Suprapubic skin (tissue), 4 donors: Measurements from ENCODE around the gene PEAK3. TPM values are rescaled to one million over a fixed set of nuclear protein-coding genes. Genes with fewer than 3 reads are reported as not detected.
A peak's percentile ranks its signal among the peaks of the same experiment; 100 is the strongest.

Source experiments
- DNase-seq, 2 donors: peaks; one replicate each; pipeline ENCODE4 v3.0.0-alpha.2; 2019; ENCODE audit warnings: low spot score in 2 of 2
- H3K27ac ChIP-seq: fragments of 200-600 bp; sonication (generic); one replicate; pipeline ENCODE4 v1.5.1; 2019
- H3K27me3 ChIP-seq: fragments of 200-600 bp; sonication (generic); one replicate; pipeline ENCODE4 v1.5.1; 2019
- H3K36me3 ChIP-seq: fragments of 200-600 bp; sonication (generic); one replicate; pipeline ENCODE4 v1.5.1; 2019
- H3K4me1 ChIP-seq: fragments of 200-600 bp; sonication (generic); one replicate; pipeline ENCODE4 v1.5.1; 2019
- H3K4me3 ChIP-seq: fragments of 200-600 bp; sonication (generic); one replicate; pipeline ENCODE4 v1.5.1; 2019; ENCODE audit warnings: mild to moderate bottlenecking
- H3K9me3 ChIP-seq: fragments of 200-600 bp; sonication (generic); one replicate; pipeline ENCODE4 v1.5.1; 2019
- EP300 ChIP-seq: sonication (generic); formaldehyde crosslinking; IDR thresholded peaks from one replicate; pipeline ENCODE4 v1.6.1; 2017; ENCODE audit warnings: antibody characterized with exemption
- POLR2A ChIP-seq, 2 donors: fragments of 450-650 bp; IDR thresholded peaks; one replicate each; pipeline ENCODE4 v1.6.1; 2017; ENCODE audit warnings: antibody characterized with exemption in 2 of 2, mild to moderate bottlenecking in 2 of 2, moderate library complexity in 2 of 2
- POLR2AphosphoS5 ChIP-seq, 3 donors: sonication (generic); formaldehyde crosslinking; IDR thresholded peaks; one replicate each; pipeline ENCODE4 v1.6.1; 2017; ENCODE audit warnings: antibody characterized with exemption in 3 of 3
- WGBS: methylation state at CpG from one replicate; pipeline ENCODE4 v1.1.5; 2018; 5-methylcytosine and 5-hydroxymethylcytosine counted together
- total RNA-seq, 4 donors: library from RNA; depleted of rRNA; stranded (reverse); fragments of >200 nt; gene quantifications; one replicate each; pipeline ENCODE4 v1.1.0, GENCODE V29; 2016
- TF ChIP-seq, protein P1 (sequence below), 2 donors: fragments of 200-600 bp in 1 of 2; fragments of 450-650 bp in 1 of 2; sonication (generic) in 1 of 2; IDR thresholded peaks; one replicate each; pipeline ENCODE4 v1.5.1; 2016 to 2019; ENCODE audit warnings: antibody characterized with exemption in 2 of 2, mild to moderate bottlenecking in 1 of 2, moderate library complexity in 1 of 2

PEAK3 gene
- total RNA-seq, 4 donors from 2014 or later = 0.55 to 1.4 TPM; not detected in 2

DNA sequence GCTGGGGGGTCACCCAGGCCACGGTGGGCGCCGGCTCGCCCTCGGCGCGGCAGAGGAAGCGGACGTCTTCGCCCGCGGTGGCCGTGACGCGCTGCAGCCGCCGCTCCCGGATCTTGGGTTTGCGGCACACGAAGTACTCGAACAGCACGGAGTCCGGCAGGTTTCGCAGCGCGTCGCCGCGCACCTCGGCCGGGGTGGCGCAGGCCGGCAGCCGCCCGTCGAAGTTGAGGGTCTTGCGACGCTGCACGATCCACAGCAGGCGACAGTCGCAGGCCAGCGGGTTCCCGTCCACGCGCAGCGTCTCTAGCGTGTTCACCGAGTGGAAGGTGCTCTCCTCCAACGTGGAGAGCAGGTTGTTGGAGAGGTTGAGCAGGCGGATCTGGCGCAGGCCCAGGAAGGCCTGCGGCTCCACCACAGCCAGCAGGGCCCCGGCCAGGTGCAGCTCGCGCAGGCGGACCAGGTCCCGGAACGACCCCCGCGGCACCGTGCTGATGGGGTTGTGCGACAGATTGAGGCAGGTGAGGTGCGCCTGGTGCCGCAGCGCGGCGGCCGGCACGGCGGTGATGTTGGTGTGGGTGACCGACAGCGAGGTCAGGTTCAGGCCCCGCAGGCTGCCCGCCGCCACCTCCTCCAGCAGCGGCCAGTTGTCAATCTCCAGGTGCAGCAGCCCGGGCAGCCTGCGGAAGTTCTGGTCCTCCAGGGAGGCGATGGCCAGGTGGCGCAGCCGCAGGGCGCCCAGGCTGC is 8.6 kb upstream of the PEAK3 start:
- 0% methylated on average over 5 of the region's 82 CpGs for WGBS
- H3K27me3 ChIP-seq = peaks cover 52% of the 10 kb centered on the region
- TF ChIP-seq, protein P1, sequence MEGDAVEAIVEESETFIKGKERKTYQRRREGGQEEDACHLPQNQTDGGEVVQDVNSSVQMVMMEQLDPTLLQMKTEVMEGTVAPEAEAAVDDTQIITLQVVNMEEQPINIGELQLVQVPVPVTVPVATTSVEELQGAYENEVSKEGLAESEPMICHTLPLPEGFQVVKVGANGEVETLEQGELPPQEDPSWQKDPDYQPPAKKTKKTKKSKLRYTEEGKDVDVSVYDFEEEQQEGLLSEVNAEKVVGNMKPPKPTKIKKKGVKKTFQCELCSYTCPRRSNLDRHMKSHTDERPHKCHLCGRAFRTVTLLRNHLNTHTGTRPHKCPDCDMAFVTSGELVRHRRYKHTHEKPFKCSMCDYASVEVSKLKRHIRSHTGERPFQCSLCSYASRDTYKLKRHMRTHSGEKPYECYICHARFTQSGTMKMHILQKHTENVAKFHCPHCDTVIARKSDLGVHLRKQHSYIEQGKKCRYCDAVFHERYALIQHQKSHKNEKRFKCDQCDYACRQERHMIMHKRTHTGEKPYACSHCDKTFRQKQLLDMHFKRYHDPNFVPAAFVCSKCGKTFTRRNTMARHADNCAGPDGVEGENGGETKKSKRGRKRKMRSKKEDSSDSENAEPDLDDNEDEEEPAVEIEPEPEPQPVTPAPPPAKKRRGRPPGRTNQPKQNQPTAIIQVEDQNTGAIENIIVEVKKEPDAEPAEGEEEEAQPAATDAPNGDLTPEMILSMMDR (IDR thresholded peaks at IDR 0.05) = no peak
- TF ChIP-seq EP300 = no peak
- no peak for TF ChIP-seq POLR2A (IDR thresholded peaks at IDR 0.05)
- TF ChIP-seq POLR2AphosphoS5 (IDR thresholded peaks at IDR 0.05) = no peak

DNA sequence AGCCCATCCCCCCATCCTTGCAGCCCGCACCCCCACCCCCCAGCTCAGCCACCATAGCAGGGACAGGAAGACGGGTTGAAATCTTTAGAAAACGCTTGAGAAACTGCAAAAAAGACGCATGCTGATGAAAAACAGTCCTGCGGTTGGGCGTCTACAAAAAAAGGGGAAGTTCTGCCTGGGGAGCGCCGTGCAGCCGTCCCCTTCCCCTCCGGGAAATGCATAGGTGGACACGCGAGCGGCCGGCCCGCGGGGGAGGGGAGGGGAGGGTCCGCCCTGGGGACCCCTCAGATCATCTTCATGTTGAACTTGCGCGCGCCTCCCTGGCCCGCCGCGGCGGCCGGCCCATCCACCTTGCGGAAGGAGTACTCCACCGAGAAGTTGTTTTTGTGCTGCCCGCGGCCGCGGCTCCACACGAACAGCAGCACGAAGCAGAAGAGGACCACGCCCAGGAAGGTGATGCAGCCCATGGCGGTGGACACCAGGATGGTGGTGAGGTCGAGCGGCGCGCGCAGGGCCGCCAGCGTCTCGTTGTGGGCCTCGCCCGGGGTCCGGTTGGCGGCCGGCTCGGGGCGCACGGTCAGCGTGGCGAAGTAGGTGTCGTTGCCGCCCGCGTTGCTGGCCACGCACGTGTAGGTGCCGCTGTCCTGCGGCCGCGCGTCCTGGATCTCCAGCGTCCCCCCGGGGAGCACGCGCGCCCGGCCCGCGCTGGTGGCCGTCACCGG is 7.9 kb upstream of the PEAK3 start:
- no peaks in the 10 kb centered on the region for H3K9me3 ChIP-seq
- H3K4me1 ChIP-seq = peaks cover 39% of the 10 kb centered on the region
- peak overlapping the region; percentile 49 for H3K4me3 ChIP-seq
- peaks cover 4% of the 10 kb centered on the region for H3K36me3 ChIP-seq
- peak in 1 of 2 donors; percentile 74 for DNase-seq
- 2% methylated on average over 64 of the region's 74 CpGs for WGBS
- peak overlapping the region; percentile 49 for H3K27ac ChIP-seq
- TF ChIP-seq POLR2A (IDR thresholded peaks at IDR 0.05) = no peak
- no peak for TF ChIP-seq POLR2AphosphoS5 (IDR thresholded peaks at IDR 0.05)
- TF ChIP-seq EP300 = no peak
- TF ChIP-seq, protein P1 (IDR thresholded peaks at IDR 0.05) = no peak
- peaks cover 52% of the 10 kb centered on the region for H3K27me3 ChIP-seq

More for the DNA sequence above, 8.6 kb upstream of the PEAK3 start:
- peak overlapping the region; percentile 49 for H3K27ac ChIP-seq
- peaks cover 42% of the 10 kb centered on the region for H3K4me1 ChIP-seq
- peak overlapping the region; percentile 49 for H3K4me3 ChIP-seq
- no peaks in the 10 kb centered on the region for H3K9me3 ChIP-seq
- no peak for DNase-seq
- H3K36me3 ChIP-seq = peaks cover 4% of the 10 kb centered on the region

DNA sequence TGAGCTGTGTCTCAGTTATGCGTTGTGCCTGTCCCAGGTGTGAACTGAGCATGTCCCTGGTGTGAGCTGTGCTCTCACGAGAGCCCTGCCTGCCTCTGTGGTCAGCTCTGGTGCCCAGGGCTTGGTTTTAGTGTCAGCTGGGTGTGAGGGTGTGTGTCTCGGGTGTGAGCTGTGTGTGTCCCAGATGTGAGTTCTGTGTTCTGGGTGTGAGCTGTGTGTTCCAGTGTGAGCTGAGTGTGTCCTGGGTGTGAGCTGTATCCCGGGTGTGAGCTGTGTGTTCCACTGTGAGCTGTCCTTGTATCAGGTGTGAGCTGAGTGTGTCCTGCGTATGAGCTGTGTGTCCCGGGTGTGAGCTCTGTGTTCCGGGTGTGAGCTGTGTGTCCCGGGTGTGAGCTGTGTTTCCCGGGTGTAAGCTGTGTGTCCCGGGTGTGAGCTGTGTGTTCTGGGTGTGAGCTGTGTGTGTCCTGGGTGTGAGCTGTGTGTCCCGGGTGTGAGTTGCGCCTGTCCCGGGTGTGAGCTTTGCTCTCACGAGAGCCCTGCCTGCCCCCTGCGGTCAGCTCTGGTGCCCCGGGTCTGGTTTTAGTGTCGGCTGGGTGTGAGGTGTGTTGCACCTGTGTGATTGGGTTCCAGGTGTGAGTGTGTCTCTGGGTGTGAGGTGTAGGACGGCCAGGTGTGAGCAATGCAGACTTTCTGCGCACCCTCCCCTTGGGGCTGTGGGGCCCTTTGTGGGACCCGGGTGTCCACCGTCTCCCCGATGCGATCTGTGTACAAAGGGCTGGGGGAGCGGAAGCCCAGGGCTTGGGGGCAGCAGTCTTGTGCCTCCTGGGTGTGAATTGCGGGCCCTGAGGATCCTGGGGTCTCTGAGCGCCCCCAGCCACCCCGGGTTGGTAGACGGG is 7.1 kb upstream of the PEAK3 start:
- WGBS = 42% methylated on average over 7 of the region's 28 CpGs
- H3K36me3 ChIP-seq = peaks cover 4% of the 10 kb centered on the region
- H3K9me3 ChIP-seq = no peaks in the 10 kb centered on the region
- peaks cover 31% of the 10 kb centered on the region for H3K4me1 ChIP-seq
- peak overlapping the region; percentile 49 for H3K27ac ChIP-seq
- TF ChIP-seq, protein P1 (IDR thresholded peaks at IDR 0.05) = no peak
- TF ChIP-seq EP300 = no peak
- TF ChIP-seq POLR2AphosphoS5 (IDR thresholded peaks at IDR 0.05) = no peak
- no peak for TF ChIP-seq POLR2A (IDR thresholded peaks at IDR 0.05)
- no peak for DNase-seq
- peaks cover 48% of the 10 kb centered on the region for H3K27me3 ChIP-seq
- peak overlapping the region; percentile 18 for H3K4me3 ChIP-seq

DNA sequence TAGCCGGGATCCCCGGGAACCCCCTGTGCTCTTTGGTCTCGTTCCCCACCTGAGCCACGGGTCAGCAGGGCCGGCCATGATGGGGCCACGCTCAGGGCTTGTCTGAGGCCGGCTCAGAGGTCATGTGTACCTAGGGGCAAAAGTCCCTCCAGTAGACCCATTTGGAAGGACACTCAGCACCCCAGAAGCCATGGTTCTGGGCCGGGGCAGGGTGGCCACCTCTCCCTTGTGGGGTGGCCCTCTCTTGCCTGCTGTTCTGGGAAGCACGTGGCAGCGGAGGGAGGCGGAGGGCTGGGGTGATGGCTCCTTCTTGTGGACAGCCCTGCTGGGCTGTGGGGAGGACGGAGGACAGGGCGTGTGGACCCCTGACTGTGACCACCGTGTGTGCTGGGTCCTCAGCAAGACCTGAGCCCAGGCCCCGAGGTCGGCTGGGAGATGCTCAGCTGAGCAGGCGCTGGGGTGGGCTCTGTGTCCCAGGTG is 6.4 kb upstream of the PEAK3 start:
- peaks cover 4% of the 10 kb centered on the region for H3K36me3 ChIP-seq
- no peak overlapping the region for H3K27ac ChIP-seq
- peaks cover 44% of the 10 kb centered on the region for H3K27me3 ChIP-seq

More for the DNA sequence above, 6.4 kb upstream of the PEAK3 start:
- 90% methylated on average over 11 of the region's 17 CpGs for WGBS
- DNase-seq = no peak
- no peak for TF ChIP-seq POLR2A (IDR thresholded peaks at IDR 0.05)
- no peak for TF ChIP-seq POLR2AphosphoS5 (IDR thresholded peaks at IDR 0.05)
- TF ChIP-seq EP300 = no peak
- TF ChIP-seq, protein P1 (IDR thresholded peaks at IDR 0.05) = no peak
- Histone ChIP-seq H3K4me3 (no peak overlapping the region), H3K4me1 (peaks cover 27% of the 10 kb centered on the region), H3K9me3 (no peaks in the 10 kb centered on the region)
